IMR-90 (cell line): ENCODE data around the gene DHX34. TPM values are rescaled to one million over a fixed set of nuclear protein-coding genes. Genes with fewer than 3 reads are reported as not detected.
A peak's percentile ranks its signal among the peaks of the same experiment; 100 is the strongest.

Source experiments
- ATAC-seq: fragments of 200-7000 bp; cut with Tn5 transposase; 2 replicates; pipeline ENCODE4 v1.9.1; 2020; ENCODE audit warnings: low read depth, mild to moderate bottlenecking, moderate library complexity
- BruUV-seq: library from RNA; stranded (reverse); fragments of 400-500 nt; replicated peaks from 2 replicates; lab custom pipeline; 2021; lab: Mats Ljungman, UMichigan
- CTCF ChIA-PET: fragments of 300-600 bp; formaldehyde crosslinking; extraction: SDS; loops from one replicate; lab custom pipeline; 2021; ENCODE audit warnings: antibody characterized with exemption; lab: Yijun Ruan, JAX
- POLR2A ChIA-PET: fragments of 300-600 bp; sonication (Branson Sonifier 250); formaldehyde crosslinking; loops from one replicate; lab custom pipeline; 2022; ENCODE audit warnings: antibody characterized with exemption; ENCODE audit not compliant: unreplicated experiment; lab: Charles Lee
- DNase-seq: peaks from one replicate; pipeline ENCODE4 v3.0.0; 2013
- H2AFZ ChIP-seq: replicated peaks from 2 replicates; pipeline ENCODE3; 2013; ENCODE audit warnings: low read length, mild to moderate bottlenecking; ENCODE audit not compliant: poor library complexity
- H2AK5ac ChIP-seq: 2 replicates; pipeline ENCODE4 v1.6.1; 2013; ENCODE audit warnings: low read depth, low read length, inconsistent platforms
- H2AK9ac ChIP-seq: replicated peaks from 2 replicates; pipeline ENCODE3; 2013; ENCODE audit warnings: mild to moderate bottlenecking, low read depth, low read length, moderate library complexity; ENCODE audit not compliant: poor library complexity
- H2BK120ac ChIP-seq: 2 replicates; pipeline ENCODE4 v1.6.1; 2013; ENCODE audit warnings: low read depth, low read length, inconsistent platforms
- H2BK15ac ChIP-seq: 3 replicates; pipeline ENCODE4 v1.6.1; 2013; ENCODE audit warnings: low read depth, low read length, inconsistent platforms
- H2BK20ac ChIP-seq: 2 replicates; pipeline ENCODE4 v1.6.1; 2013; ENCODE audit warnings: low read depth, mild to moderate bottlenecking, inconsistent platforms, low read length, moderate library complexity
- H2BK5ac ChIP-seq: 2 replicates; pipeline ENCODE4 v1.6.1; 2013; ENCODE audit warnings: mild to moderate bottlenecking, low read depth, low read length, inconsistent platforms; ENCODE audit not compliant: poor library complexity, severe bottlenecking
- H3K14ac ChIP-seq: replicated peaks from 2 replicates; pipeline ENCODE4 v1.6.1; 2013; ENCODE audit warnings: low read depth, low read length, inconsistent platforms
- H3K18ac ChIP-seq: 2 replicates; pipeline ENCODE4 v1.6.1; 2013; ENCODE audit warnings: low read depth, low read length, control low read depth
- H3K23ac ChIP-seq: 2 replicates; pipeline ENCODE4 v1.6.1; 2013; ENCODE audit warnings: low read depth, low read length, inconsistent platforms
- H3K27ac ChIP-seq: 2 replicates; pipeline ENCODE4 v1.5.1; 2013; ENCODE audit warnings: mild to moderate bottlenecking, control low read depth, low read length; ENCODE audit not compliant: insufficient read depth
- H3K27me3 ChIP-seq: 2 replicates; pipeline ENCODE4 v1.6.1; 2013; ENCODE audit warnings: low read length; ENCODE audit not compliant: control insufficient read depth, insufficient read depth
- H3K36me3 ChIP-seq: 2 replicates; pipeline ENCODE4 v1.6.1; 2013; ENCODE audit warnings: low read length, mixed read lengths; ENCODE audit not compliant: control insufficient read depth, insufficient read depth
- H3K4ac ChIP-seq: 2 replicates; pipeline ENCODE4 v1.6.1; 2013; ENCODE audit warnings: low read depth, low read length, inconsistent platforms
- H3K4me1 ChIP-seq: 2 replicates; pipeline ENCODE4 v1.6.1; 2013; ENCODE audit warnings: low read length, mixed read lengths; ENCODE audit not compliant: control insufficient read depth, insufficient read depth
- H3K4me2 ChIP-seq: 2 replicates; pipeline ENCODE4 v1.6.1; 2013; ENCODE audit warnings: low read depth, mild to moderate bottlenecking, control low read depth, low read length, moderate library complexity
- H3K4me3 ChIP-seq: 2 replicates; pipeline ENCODE4 v1.5.1; 2013; ENCODE audit warnings: low read depth, mild to moderate bottlenecking, control low read depth, low read length, moderate library complexity; ENCODE audit not compliant: insufficient read depth
- H3K56ac ChIP-seq: 2 replicates; pipeline ENCODE4 v1.6.1; 2013; ENCODE audit warnings: low read length, inconsistent platforms; ENCODE audit not compliant: insufficient read depth; ENCODE audit errors: extremely low read depth
- H3K79me1 ChIP-seq, 2 experiments: 2 replicates each; pipeline ENCODE4 v1.6.1; 2013; ENCODE audit warnings: low read length in 2 of 2, inconsistent platforms in 1 of 2, low read depth in 1 of 2
- H3K9ac ChIP-seq: 2 replicates; pipeline ENCODE4 v1.6.1; 2013; ENCODE audit warnings: low read depth, low read length, control low read depth
- H3K9me1 ChIP-seq: 2 replicates; pipeline ENCODE4 v1.6.1; 2013; ENCODE audit warnings: low read length, inconsistent platforms; ENCODE audit not compliant: insufficient read depth
- H3K9me3 ChIP-seq: 2 replicates; pipeline ENCODE4 v1.6.1; 2013; ENCODE audit warnings: low read length; ENCODE audit not compliant: control insufficient read depth, insufficient read depth
- H4K20me1 ChIP-seq: 2 replicates; pipeline ENCODE4 v1.6.1; 2013; ENCODE audit warnings: low read length, inconsistent platforms; ENCODE audit not compliant: insufficient read depth
- H4K5ac ChIP-seq: 2 replicates; pipeline ENCODE4 v1.6.1; 2013; ENCODE audit warnings: mild to moderate bottlenecking, low read depth, low read length, control low read depth
- H4K8ac ChIP-seq, 2 experiments: 2 replicates each; pipeline ENCODE4 v1.6.1; 2013; ENCODE audit warnings: low read depth in 2 of 2, low read length in 2 of 2, control low read depth in 1 of 2, inconsistent platforms in 1 of 2
- H4K91ac ChIP-seq: 2 replicates; pipeline ENCODE4 v1.6.1; 2013; ENCODE audit warnings: low read depth, low read length, inconsistent platforms; ENCODE audit not compliant: insufficient read depth
- BHLHE40 ChIP-seq: fragments of 150-350 bp; IDR thresholded peaks from 2 replicates; pipeline ENCODE4 v1.6.1; 2016; ENCODE audit warnings: mild to moderate bottlenecking, low read depth, low read length
- CHD1 ChIP-seq: IDR thresholded peaks from 2 replicates; pipeline ENCODE4 v1.6.1; 2012; ENCODE audit warnings: low read depth, low read length, improper control_type of control experiment
- FOS ChIP-seq: fragments of 150-350 bp; IDR thresholded peaks from 2 replicates; pipeline ENCODE4 v1.6.1; 2016; ENCODE audit warnings: low read depth, low read length
- MAFK ChIP-seq: IDR thresholded peaks from 2 replicates; pipeline ENCODE4 v1.6.1; 2012; ENCODE audit warnings: low read depth, low read length, improper control_type of control experiment
- MAZ ChIP-seq: IDR thresholded peaks from 2 replicates; pipeline ENCODE4 v1.6.1; 2012; ENCODE audit warnings: low read depth, mild to moderate bottlenecking, low read length, improper control_type of control experiment, moderate library complexity, borderline replicate concordance
- NFE2L2 ChIP-seq: fragments of 150-350 bp; IDR thresholded peaks from 2 replicates; pipeline ENCODE4 v1.6.1; 2016; ENCODE audit warnings: low read depth, mild to moderate bottlenecking, low read length
- RAD21 ChIP-seq: IDR thresholded peaks from 2 replicates; pipeline ENCODE4 v1.6.1; 2012; ENCODE audit warnings: low read length, improper control_type of control experiment
- RFX5 ChIP-seq: IDR thresholded peaks from 2 replicates; pipeline ENCODE4 v1.8.0; 2012; ENCODE audit warnings: low read depth, mild to moderate bottlenecking, low read length, moderate library complexity
- WGBS, 2 experiments: methylation state at CpG; one replicate each; pipeline versions ENCODE4 v1.1.5 to v1.1.7; 2013; ENCODE audit warnings: missing lambda C conversion rate in 2 of 2; ENCODE audit not compliant: insufficient read length in 1 of 2; ENCODE audit errors: extremely low coverage in 2 of 2; 5-methylcytosine and 5-hydroxymethylcytosine counted together
- dilution Hi-C: fragments of 300-500 bp; cut with HindIII; formaldehyde crosslinking; loops from one replicate; pipeline ENCODE4 v1.14.3; 2018; ENCODE audit warnings: low sequenced_read_pairs; ENCODE audit not compliant: unreplicated experiment
- in situ Hi-C: fragments of 300-500 bp; cut with MboI; formaldehyde crosslinking; loops from 3 replicates; pipeline ENCODE4 v1.14.3; 2019; ENCODE audit warnings: low sequenced_read_pairs, inconsistent platforms, mixed read lengths
- intact Hi-C: fragments of 100-400 bp; cut with micrococcal nuclease; formaldehyde crosslinking; loops from 2 replicates; pipeline ENCODE4 v1.10.0; 2022
- polyA plus RNA-seq, 3 experiments: library from polyadenylated mRNA; depleted of rRNA; stranded (reverse); fragments of >200 nt; gene quantifications; 2 replicates each; pipeline ENCODE4 v1.2.3, GENCODE V29; 2012; ENCODE audit warnings: low replicate concordance in 1 of 3
- total RNA-seq: library from RNA; depleted of rRNA; stranded (reverse); fragments of >200 nt; gene quantifications from 2 replicates; pipeline ENCODE4 v1.2.3, GENCODE V29; 2012
- TF ChIP-seq, protein P1 (sequence below): fragments of 150-350 bp; IDR thresholded peaks from 2 replicates; pipeline ENCODE4 v1.6.1; 2017; ENCODE audit warnings: mild to moderate bottlenecking, antibody characterized with exemption, low read length, low read depth
- TF ChIP-seq, protein P2 (sequence below): conservative IDR thresholded peaks from 2 replicates; pipeline ENCODE4 v1.5.1; 2012; ENCODE audit warnings: mild to moderate bottlenecking, low read depth, low read length, improper control_type of control experiment

Gene DHX34
- total and polyA plus RNA-seq, 2 of the 4 experiments (the other 2 are of a cell fraction) = 4.5 to 13.7 TPM

DNA sequence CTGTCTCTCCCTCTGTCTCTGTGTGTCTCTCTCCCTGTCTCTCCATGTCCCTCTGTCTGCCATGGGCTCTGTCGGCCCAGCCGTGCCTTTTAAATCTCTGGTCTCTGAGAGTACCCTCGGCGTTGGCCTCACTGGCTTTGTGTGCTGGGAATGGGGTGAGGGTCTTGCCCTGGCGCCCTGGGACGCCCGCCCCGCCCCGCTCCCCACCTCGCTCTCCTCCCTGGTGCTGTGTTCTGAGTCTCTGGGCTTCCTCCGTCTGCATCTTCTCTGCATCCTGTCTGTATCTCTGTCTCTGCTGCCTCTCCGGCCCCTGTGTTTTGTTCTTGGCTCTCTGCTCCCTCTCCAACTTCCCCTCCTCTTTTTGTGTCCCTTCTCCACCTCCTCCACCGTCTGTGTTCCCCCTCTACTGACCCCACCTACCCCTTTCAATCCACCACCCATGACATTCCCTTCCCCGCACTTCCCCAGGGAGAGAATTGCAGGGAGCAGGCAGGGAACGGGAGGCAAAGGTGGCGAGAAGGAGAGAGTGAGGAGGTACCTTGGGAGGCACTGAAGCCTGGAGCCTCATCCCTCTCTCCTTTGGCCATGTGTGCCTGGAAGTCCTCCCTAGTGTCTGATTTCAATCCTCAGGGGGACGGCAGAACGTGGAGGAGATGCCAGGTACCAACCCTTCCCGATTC is 74.2 kb downstream of the DHX34 start:
- 16% methylated on average over 4 of the region's 19 CpGs; no CpG with 5 or more reads in 1 of the 2 experiments for WGBS, 2 experiments
- Histone ChIP-seq H3K4me2 (no peak overlapping the region), H3K36me3 (no peaks in the 10 kb centered on the region), H3K4ac (no peak overlapping the region), H4K91ac (no peak overlapping the region), H3K9me3 (no peaks in the 10 kb centered on the region), H4K5ac (no peak overlapping the region), H3K27me3 (peaks cover 47% of the 10 kb centered on the region), H3K9me1 (0 out of 2 replicates have a peak, but pooled peaks cover 4% of the 10 kb centered on the region), H3K27ac (no peak overlapping the region), H4K8ac (no peak overlapping the region), H3K4me1 (peaks cover under 1% of the 10 kb centered on the region; the same call in 1 of the 2 replicates), H3K4me3 (no peak overlapping the region), H2AK9ac (no peak overlapping the region), H3K23ac (0 out of 2 replicates have a peak overlapping the region, but pooled peaks have one; percentile 42), H2AK5ac (0 out of 2 replicates have a peak overlapping the region, but pooled peaks have one; percentile 15), H2BK15ac (no peak overlapping the region), H3K79me1 (peaks cover 4 to 5% of the 10 kb centered on the region in 2 experiments; a peak in 3 of 4 replicates), H3K18ac (no peak overlapping the region), H3K14ac (no peak overlapping the region), H3K9ac (no peak overlapping the region), H2AFZ (no peak overlapping the region), H3K56ac (no peak overlapping the region), H2BK5ac (no peak overlapping the region), H2BK120ac (no peak overlapping the region), H2BK20ac (no peak overlapping the region), H4K20me1 (peaks cover 13% of the 10 kb centered on the region)
- intact Hi-C loops = no loop called here
- DNase-seq (no peak), ATAC-seq (no peak)
- in situ Hi-C loops = no loop called here
- TF ChIP-seq, protein P1, sequence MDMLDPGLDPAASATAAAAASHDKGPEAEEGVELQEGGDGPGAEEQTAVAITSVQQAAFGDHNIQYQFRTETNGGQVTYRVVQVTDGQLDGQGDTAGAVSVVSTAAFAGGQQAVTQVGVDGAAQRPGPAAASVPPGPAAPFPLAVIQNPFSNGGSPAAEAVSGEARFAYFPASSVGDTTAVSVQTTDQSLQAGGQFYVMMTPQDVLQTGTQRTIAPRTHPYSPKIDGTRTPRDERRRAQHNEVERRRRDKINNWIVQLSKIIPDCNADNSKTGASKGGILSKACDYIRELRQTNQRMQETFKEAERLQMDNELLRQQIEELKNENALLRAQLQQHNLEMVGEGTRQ = no peak
- no peak for TF ChIP-seq BHLHE40
- no peak for TF ChIP-seq MAZ
- TF ChIP-seq FOS = no peak
- no peak for TF ChIP-seq CHD1
- TF ChIP-seq RAD21 = no peak
- TF ChIP-seq, protein P2, sequence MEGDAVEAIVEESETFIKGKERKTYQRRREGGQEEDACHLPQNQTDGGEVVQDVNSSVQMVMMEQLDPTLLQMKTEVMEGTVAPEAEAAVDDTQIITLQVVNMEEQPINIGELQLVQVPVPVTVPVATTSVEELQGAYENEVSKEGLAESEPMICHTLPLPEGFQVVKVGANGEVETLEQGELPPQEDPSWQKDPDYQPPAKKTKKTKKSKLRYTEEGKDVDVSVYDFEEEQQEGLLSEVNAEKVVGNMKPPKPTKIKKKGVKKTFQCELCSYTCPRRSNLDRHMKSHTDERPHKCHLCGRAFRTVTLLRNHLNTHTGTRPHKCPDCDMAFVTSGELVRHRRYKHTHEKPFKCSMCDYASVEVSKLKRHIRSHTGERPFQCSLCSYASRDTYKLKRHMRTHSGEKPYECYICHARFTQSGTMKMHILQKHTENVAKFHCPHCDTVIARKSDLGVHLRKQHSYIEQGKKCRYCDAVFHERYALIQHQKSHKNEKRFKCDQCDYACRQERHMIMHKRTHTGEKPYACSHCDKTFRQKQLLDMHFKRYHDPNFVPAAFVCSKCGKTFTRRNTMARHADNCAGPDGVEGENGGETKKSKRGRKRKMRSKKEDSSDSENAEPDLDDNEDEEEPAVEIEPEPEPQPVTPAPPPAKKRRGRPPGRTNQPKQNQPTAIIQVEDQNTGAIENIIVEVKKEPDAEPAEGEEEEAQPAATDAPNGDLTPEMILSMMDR = no peak
- TF ChIP-seq NFE2L2 = no peak
- no peak for TF ChIP-seq RFX5
- no peak for TF ChIP-seq MAFK
- dilution Hi-C loops = no loop called here
- ChIA-PET POLR2A (no interaction called here), CTCF (no interaction called here)
- BruUV-seq = no TSS peak
